ENCODE data around the gene CYB561D2. TPM values are rescaled to one million over a fixed set of nuclear protein-coding genes. Genes with fewer than 3 reads are reported as not detected.

CYB561D2 gene
- total RNA-seq, 2 experiments from 2014 or later, result 37.1 to 39.7 TPM

DNA sequence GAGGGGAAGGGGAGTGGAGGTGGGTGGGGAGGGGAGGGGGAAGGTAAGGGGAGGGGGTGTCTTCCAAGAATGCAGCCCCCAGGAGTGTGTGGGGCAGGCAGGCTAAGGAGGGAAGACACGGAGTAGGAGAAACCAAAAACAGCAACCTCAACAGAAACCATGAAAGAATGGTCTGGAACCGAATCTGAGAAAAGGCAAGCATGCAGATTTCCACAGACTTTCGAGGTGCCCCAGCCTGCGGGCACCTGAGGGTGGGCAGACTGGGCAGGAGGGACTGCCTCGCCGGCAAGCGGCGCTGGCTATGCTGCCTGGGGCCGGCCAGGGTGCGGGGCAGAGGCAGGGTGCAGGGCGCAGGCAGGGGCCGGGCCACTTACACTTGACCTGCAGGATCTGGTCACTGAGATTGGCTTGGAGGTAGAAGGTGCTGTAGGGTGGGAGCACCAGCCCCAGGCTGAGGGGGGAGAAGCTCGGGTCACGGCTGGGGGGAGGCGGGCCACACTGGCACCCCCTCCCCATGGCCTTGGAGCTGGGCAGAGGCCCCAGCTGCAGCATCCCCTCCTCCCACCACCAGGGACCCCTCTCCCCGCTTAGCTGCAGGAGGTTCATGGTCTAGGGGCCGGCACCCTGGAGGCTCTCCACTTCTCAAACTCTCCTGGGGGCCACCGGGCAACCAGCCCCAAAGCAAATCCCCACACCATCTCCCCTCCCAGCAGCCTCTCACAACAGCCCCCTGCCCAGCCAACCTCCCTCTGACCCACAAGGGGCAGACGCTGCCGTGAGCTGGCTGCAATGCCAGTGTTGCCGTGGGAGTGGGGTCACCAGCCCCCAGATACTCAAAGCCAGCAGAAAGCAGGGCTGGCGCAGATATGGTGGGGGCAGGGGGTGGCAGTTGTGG is 23.9 kb downstream of the CYB561D2 start:
- H3K27ac Mint-ChIP-seq, result no peak overlapping the region
- ChIA-PET POLR2A (no interaction called here), CTCF (no interaction called here)
- no peaks in the 10 kb centered on the region for H3K27me3 Mint-ChIP-seq
- no peaks in the 10 kb centered on the region for H3K9me3 Mint-ChIP-seq
- no peak overlapping the region for H3K4me3 Mint-ChIP-seq
- DNase-seq, result no peak
- no peaks in the 10 kb centered on the region for H3K36me3 Mint-ChIP-seq (ENCODE audit: low read depth)
- no peaks in the 10 kb centered on the region for H3K4me1 Mint-ChIP-seq

DNA sequence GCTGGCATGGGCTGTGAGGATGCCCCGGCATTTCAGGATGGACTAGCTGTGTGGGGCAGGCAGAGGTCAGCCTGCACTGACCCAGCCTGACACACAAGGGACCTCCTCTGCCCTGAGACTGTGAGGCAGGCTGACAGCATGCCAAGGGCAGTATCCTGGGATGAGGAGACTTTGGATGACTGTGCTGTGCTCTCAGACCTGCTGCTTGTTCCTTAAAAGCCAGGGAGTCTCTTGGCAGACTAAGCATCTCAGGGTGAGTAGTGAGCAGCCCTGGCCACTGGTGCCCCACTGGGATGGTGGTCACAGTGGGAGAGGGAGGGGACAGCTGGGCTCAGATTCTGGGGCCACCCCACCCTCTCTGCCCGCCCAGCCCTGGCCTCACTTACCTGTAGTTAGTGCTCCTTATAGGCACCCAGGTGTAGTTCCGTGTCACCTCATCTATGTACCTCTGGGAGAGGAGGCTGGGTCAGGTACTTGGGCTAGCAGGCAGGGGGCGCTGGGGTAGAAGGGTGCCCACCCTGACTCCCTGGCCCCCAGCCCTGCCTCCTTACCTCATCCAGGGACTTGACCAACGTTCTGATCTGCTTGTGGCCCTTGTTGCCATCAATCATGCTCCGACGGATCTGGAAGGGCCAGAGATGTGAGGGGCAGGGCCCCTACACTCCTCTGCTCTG is 24.7 kb downstream of the CYB561D2 start:
- CTCF ChIA-PET, result no interaction called here
- H3K4me1 Mint-ChIP-seq, result no peaks in the 10 kb centered on the region
- H3K9me3 Mint-ChIP-seq, result no peaks in the 10 kb centered on the region
- DNase-seq, result no peak
- POLR2A ChIA-PET, result no interaction called here
- H3K27me3 Mint-ChIP-seq, result no peaks in the 10 kb centered on the region
- H3K27ac Mint-ChIP-seq, result no peak overlapping the region
- H3K4me3 Mint-ChIP-seq, result no peak overlapping the region
- H3K36me3 Mint-ChIP-seq (ENCODE audit: low read depth), result no peaks in the 10 kb centered on the region

DNA sequence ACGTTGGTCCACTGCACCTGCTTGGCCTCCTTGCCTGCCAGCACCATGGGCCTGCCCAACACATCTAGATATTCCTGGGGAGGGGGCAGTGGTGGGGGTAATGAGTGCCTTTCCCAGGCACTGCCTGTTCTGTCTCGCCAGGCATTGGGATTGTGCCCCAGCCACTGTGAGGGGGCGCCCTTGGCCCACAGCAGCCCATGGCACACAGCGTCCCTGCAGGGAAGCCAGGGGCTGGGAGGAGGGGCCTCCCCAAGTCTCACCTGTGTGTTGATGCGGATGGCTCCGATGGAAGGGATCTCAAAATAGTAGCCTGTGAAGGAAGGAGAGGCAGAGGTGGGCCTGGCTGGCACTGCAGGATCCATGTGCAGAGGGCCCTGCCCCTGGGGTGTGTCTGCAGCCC is 27.4 kb downstream of the CYB561D2 start:
- H3K4me3 Mint-ChIP-seq, result no peak overlapping the region
- DNase-seq, result no peak
- no peak overlapping the region for H3K27ac Mint-ChIP-seq
- CTCF ChIA-PET, result no interaction called here
- H3K36me3 Mint-ChIP-seq (ENCODE audit: low read depth), result no peaks in the 10 kb centered on the region
- H3K27me3 Mint-ChIP-seq, result no peaks in the 10 kb centered on the region
- POLR2A ChIA-PET, result no interaction called here
- H3K9me3 Mint-ChIP-seq, result no peaks in the 10 kb centered on the region
- no peaks in the 10 kb centered on the region for H3K4me1 Mint-ChIP-seq

DNA sequence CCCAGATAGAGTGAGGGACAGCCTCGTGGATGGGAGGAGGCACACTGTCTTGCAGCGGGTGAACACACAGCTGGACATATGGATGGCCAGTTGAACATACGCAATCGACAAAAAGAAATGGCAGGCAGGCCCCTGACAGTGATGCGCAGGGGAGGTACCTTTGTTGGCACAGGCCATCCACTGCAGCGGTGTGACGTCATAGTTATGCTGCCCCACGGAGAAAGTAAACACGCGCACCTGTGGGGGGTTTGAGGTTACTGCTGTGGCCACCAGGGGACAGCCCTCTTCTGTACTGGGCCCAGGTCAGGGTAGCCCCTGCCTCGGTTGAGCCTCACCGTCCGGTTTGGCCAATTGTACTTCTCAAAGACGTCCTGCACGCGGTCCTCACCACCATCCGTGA is 28.1 kb downstream of the CYB561D2 start:
- Mint-ChIP-seq H3K4me3 (no peak overlapping the region), H3K27ac (no peak overlapping the region), H3K27me3 (no peaks in the 10 kb centered on the region), H3K36me3 (ENCODE audit: low read depth) (no peaks in the 10 kb centered on the region), H3K4me1 (no peaks in the 10 kb centered on the region), H3K9me3 (no peaks in the 10 kb centered on the region)
- no peak for DNase-seq
- ChIA-PET CTCF (no interaction called here), POLR2A (no interaction called here)

DNA sequence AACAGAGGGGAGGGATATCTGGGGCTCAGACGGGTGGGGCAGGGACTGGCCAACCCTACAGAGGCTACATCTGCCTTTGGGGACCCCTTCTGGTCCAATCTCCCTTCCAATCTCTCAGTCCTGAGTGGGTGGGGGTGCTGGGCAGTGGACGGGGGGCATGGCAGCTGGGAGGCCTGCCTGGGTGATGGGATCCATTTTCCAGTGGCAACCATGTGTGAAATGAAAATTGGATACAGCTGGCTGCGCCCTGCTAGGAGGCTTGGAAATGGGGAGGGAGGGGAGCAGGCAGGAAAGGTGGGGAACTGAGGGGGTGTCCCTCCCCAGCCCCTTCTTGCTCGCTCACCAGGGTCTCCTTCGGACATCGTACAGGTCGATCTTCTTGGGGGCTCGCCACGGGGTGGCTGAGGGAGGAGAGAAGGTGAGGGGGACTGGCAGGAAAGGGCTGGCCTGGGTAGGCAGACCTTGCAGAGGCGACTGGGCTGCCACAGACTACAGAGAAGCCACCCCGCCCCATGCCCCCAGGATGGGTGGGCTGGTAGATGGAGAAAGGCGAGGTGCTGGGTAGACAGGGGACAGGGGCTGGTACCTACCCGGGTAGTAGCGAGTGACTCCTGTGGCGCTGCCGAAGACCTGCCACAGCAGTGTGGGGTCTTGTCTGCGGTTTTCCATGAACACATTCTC is 29.9 kb downstream of the CYB561D2 start:
- ChIA-PET POLR2A (no interaction called here), CTCF (interaction anchor here (1.2 kb wide), 1 partner anchor 295 kb away, joined by 3 read pairs; no protein-coding TSS in a partner anchor)
- H3K27me3 Mint-ChIP-seq, result no peaks in the 10 kb centered on the region
- no peaks in the 10 kb centered on the region for H3K36me3 Mint-ChIP-seq (ENCODE audit: low read depth)
- no peaks in the 10 kb centered on the region for H3K4me1 Mint-ChIP-seq
- no peak overlapping the region for H3K4me3 Mint-ChIP-seq
- no peak overlapping the region for H3K27ac Mint-ChIP-seq
- H3K9me3 Mint-ChIP-seq, result no peaks in the 10 kb centered on the region
- DNase-seq, result no peak

DNA sequence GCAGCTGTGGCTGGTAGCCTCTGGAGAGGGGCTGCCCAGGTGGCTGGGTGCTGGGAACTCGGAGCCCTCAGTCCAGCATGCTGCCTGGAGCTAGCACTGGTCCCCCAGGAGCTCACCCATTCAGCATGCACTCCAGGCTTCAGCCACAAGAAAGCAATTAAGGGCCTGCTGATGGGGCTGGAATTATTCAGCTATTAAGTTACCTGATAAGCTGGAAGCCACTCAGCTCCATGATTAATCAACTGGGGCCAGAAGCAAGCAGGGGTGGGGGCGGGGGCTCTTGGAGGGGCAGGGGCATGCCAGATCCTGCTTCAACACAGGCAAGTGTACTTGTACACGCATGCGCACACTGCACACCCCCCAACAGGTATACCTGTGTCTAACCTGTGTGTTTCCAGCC is 30.7 kb downstream of the CYB561D2 start:
- no peak overlapping the region for H3K27ac Mint-ChIP-seq
- H3K4me3 Mint-ChIP-seq, result no peak overlapping the region
- no peak for DNase-seq
- CTCF ChIA-PET, result interaction anchor here (1.2 kb wide), 1 partner anchor 294 kb away, joined by 3 read pairs; no protein-coding TSS in a partner anchor
- H3K27me3 Mint-ChIP-seq, result no peaks in the 10 kb centered on the region
- no peaks in the 10 kb centered on the region for H3K9me3 Mint-ChIP-seq
- POLR2A ChIA-PET, result no interaction called here
- no peaks in the 10 kb centered on the region for H3K4me1 Mint-ChIP-seq
- H3K36me3 Mint-ChIP-seq (ENCODE audit: low read depth), result no peaks in the 10 kb centered on the region

DNA sequence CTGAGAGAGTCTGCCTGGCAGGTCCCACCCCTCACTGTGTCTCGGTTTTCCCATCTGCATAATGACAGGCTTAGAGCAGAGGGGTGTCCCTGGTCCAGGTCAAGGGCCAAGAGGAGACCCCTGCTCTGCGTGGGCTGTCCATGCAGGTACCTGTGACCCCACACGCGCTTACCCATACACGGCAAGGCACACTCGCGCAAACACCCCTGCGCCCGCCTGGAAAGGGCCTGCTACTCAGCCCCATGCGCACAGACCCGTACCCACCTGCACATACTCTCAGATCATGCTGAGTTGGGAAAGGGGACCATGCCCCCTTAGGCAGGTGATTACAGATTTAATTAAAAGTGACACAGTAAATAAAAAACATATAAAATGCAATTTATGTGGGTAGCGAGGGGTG is 32.1 kb downstream of the CYB561D2 start:
- H3K4me1 Mint-ChIP-seq, result no peaks in the 10 kb centered on the region
- DNase-seq, result no peak
- POLR2A ChIA-PET, result no interaction called here
- no peaks in the 10 kb centered on the region for H3K36me3 Mint-ChIP-seq (ENCODE audit: low read depth)
- no peak overlapping the region for H3K27ac Mint-ChIP-seq
- no peaks in the 10 kb centered on the region for H3K27me3 Mint-ChIP-seq
- H3K4me3 Mint-ChIP-seq, result no peak overlapping the region
- H3K9me3 Mint-ChIP-seq, result no peaks in the 10 kb centered on the region
- CTCF ChIA-PET, result no interaction called here

DNA sequence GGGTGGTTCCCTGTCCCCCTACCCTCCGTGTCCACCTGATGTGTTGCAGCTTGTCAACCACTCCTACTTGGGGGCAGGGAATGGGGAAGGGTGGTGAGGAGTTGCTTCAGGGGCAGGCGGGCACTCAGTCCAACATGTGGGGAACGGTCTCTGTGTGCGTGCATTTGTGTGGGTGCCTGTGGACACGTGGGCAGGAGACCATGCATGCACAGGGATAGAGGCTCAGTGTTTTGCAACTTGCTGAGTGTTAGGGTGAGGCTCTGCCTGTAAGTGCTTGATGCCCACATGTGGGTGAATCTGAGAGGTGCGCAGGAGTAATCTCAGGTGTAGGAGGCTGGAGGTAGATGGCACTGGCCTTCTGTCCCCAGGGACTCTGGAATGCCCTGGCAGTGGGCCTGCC is 33.1 kb downstream of the CYB561D2 start:
- CTCF ChIA-PET, result no interaction called here
- Mint-ChIP-seq H3K27me3 (no peaks in the 10 kb centered on the region), H3K9me3 (no peaks in the 10 kb centered on the region), H3K4me3 (no peak overlapping the region), H3K27ac (no peak overlapping the region), H3K4me1 (no peaks in the 10 kb centered on the region), H3K36me3 (ENCODE audit: low read depth) (no peaks in the 10 kb centered on the region)
- POLR2A ChIA-PET, result no interaction called here
- DNase-seq, result no peak

DNA sequence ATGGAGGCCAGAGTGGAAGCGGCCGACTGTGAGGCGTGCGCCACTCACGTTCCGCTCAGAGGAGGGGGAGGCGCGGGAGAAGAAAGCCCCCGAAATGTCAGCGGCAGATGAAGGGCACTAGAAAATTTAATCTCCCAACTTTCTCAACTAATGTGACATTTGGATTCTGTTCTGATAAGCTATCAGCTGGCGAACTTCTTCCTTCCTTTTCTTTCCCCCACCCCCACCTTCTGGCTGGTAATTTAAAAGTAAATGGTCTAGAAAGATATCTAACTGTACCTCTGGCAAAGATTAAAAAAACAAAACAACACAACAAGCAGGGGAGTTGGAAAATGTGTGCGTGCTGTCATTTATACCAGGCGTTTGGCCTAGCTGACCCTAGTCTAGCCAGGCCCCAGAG is 35.1 kb downstream of the CYB561D2 start:
- no peak overlapping the region for H3K27ac Mint-ChIP-seq
- H3K4me3 Mint-ChIP-seq, result no peak overlapping the region
- H3K4me1 Mint-ChIP-seq, result no peaks in the 10 kb centered on the region
- no peaks in the 10 kb centered on the region for H3K27me3 Mint-ChIP-seq
- CTCF ChIA-PET, result no interaction called here
- POLR2A ChIA-PET, result interaction anchor here (1.3 kb wide), 1 partner anchor 11 kb away, joined by 3 read pairs; no protein-coding TSS in a partner anchor
- H3K9me3 Mint-ChIP-seq, result no peaks in the 10 kb centered on the region
- no peaks in the 10 kb centered on the region for H3K36me3 Mint-ChIP-seq (ENCODE audit: low read depth)
- no peak for DNase-seq

DNA sequence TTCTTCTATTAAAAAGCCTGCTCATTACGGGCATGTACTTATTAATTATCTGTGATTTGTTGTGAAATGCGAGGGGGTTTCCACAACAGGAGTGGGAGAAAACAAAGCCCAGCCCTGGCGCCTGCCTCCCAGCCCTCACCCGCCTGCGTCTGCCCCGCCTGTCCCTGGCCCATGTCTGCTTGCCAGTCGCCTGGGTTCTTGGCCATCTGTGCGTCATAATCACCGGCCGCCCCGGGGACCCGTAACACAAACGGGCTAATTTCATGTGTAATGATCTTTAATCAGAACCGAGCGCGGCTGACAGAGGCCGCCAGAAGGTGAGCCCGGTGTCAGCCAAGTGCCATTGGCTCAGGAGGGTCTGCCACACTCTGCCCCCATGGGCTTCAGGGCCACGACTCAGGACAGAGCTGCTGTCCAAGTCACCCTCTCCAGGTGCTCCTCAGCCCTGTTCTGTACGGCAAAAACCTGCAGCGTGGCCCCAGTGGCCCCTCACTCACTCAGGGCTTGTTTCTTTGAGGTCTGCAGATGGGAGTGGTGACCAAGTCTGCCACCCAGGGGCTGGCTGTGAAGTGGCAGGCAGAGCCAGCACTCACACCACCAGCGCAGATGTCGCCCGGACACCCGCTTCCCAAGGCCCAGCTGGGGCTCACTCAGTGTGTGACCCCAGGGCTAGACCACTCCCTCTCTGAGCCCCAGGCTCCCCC is 37.5 kb downstream of the CYB561D2 start:
- H3K4me1 Mint-ChIP-seq, result peaks cover 6% of the 10 kb centered on the region
- H3K9me3 Mint-ChIP-seq, result no peaks in the 10 kb centered on the region
- ChIA-PET POLR2A (no interaction called here), CTCF (no interaction called here)
- no peaks in the 10 kb centered on the region for H3K36me3 Mint-ChIP-seq (ENCODE audit: low read depth)
- no peak for DNase-seq
- no peak overlapping the region for H3K27ac Mint-ChIP-seq
- no peak overlapping the region for H3K4me3 Mint-ChIP-seq
- no peaks in the 10 kb centered on the region for H3K27me3 Mint-ChIP-seq

DNA sequence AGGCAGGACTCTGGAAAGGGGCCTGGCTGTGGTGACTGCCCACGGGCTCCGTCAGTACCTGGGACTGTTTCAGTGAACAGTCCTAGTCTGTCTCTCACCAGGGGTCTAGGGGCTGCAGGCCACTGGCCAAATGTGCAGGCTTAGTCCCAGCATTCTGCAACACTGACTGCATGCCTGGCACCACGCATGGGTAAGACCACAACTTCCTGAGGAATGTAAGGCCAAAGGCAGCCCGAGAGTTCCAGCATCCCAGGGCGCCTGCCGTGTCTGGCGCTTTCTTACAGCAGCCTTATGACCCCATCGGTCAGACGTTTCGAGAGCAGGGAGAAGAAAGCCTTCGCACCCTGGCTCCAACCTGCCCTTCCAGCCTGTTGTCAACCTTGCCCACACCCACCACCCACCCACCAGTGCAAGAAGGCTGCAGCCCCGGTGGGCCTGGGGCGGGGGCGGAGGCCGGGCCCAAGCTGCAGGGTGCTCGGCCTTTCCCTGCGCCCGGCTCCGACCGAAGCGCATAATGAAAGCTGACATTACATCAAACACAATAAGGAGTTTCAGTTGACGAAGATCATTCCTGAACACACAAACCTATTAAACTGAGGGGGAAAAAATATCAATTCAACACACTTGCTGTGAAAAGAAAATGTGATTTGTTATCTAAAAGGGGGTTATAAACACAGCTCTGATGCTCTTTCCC is 38.2 kb downstream of the CYB561D2 start:
- POLR2A ChIA-PET, result no interaction called here
- no peak overlapping the region for H3K4me3 Mint-ChIP-seq
- CTCF ChIA-PET, result no interaction called here
- DNase-seq, result no peak
- H3K36me3 Mint-ChIP-seq (ENCODE audit: low read depth), result no peaks in the 10 kb centered on the region
- H3K27ac Mint-ChIP-seq, result no peak overlapping the region
- no peaks in the 10 kb centered on the region for H3K9me3 Mint-ChIP-seq
- peaks cover 6% of the 10 kb centered on the region for H3K4me1 Mint-ChIP-seq
- no peaks in the 10 kb centered on the region for H3K27me3 Mint-ChIP-seq

DNA sequence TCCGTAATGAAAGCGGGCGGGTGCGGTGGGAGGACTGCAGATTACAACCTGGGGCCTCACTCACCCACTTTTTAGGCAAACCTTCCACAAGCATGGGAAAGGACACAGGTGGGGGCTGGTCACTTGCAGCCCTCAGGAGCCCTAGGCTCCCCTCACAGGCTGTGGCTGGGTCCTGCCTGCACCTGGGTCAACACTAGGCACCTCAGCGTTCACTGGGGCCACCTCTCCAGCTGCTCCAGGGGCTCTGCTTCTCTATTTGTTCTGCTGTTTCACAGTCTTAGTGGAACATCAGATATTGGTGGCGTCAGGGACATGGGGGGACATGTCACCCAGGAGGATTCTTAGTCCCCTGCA is 38.7 kb downstream of the CYB561D2 start:
- H3K9me3 Mint-ChIP-seq, result no peaks in the 10 kb centered on the region
- H3K4me1 Mint-ChIP-seq, result peaks cover 6% of the 10 kb centered on the region
- no peak overlapping the region for H3K27ac Mint-ChIP-seq
- H3K36me3 Mint-ChIP-seq (ENCODE audit: low read depth), result no peaks in the 10 kb centered on the region
- POLR2A ChIA-PET, result no interaction called here
- no peak overlapping the region for H3K4me3 Mint-ChIP-seq
- CTCF ChIA-PET, result no interaction called here
- no peaks in the 10 kb centered on the region for H3K27me3 Mint-ChIP-seq
- no peak for DNase-seq
